Measurements from ENCODE around the gene PDZD4. TPM values are rescaled to one million over a fixed set of nuclear protein-coding genes. Genes with fewer than 3 reads are reported as not detected.

The PDZD4 gene
- total and polyA plus RNA-seq, 2 of the 4 experiments (the other 2 are of a cell fraction): under 0.01 to 0.38 TPM

DNA sequence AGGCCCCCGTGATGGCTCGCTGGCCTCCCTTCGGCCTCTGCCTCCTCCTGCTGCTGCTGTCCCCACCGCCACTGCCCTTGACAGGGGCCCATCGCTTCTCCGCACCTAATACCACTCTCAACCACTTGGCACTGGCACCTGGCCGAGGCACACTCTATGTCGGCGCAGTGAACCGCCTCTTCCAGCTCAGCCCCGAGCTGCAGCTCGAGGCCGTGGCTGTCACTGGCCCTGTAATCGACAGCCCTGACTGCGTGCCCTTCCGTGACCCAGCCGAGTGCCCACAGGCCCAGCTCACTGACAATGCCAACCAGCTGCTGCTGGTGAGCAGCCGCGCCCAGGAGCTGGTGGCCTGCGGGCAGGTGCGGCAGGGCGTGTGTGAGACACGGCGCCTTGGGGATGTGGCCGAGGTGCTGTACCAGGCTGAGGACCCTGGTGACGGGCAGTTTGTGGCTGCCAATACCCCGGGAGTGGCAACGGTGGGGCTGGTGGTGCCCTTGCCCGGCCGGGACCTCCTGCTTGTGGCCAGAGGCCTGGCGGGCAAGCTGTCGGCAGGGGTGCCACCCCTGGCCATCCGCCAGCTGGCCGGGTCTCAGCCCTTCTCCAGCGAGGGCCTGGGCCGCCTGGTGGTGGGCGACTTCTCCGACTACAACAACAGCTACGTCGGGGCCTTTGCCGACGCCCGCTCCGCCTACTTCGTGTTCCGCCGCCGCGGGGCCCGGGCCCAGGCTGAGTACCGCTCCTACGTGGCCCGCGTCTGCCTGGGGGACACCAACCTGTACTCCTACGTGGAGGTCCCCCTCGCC is 63.3 kb downstream of the PDZD4 start:
- Histone ChIP-seq H4K20me1 (ENCODE audit: insufficient read depth, low read length) (no peaks in the 10 kb centered on the region; the same call in 1 of the 2 replicates), H3K4me1 (ENCODE audit: control insufficient read depth, insufficient read depth, low read length) (peaks cover 17% of the 10 kb centered on the region), H3K4me3 (ENCODE audit: insufficient read depth, low read depth, low read length) (no peak overlapping the region), H3K18ac (ENCODE audit: low read depth, low read length) (no peak overlapping the region), H2BK120ac (ENCODE audit: low read depth, low read length) (peak overlapping the region; percentile 49; the same call in 1 of the 2 replicates), H2BK15ac (ENCODE audit: low read depth, low read length) (peak overlapping the region; percentile 1; the same call in 1 of the 3 replicates), H2AK5ac (ENCODE audit: low read depth, low read length) (peak overlapping the region; percentile 57), H3K9me3 (ENCODE audit: control insufficient read depth, insufficient read depth, low read length) (no peaks in the 10 kb centered on the region; the same call in 1 of the 2 replicates), H3K9me1 (ENCODE audit: insufficient read depth, low read length) (no peaks in the 10 kb centered on the region), H4K8ac (ENCODE audit: low read depth in 2 of 2, low read length in 2 of 2) (peak overlapping the region in 1 of 2 experiments; percentile 62; a peak in 1 of 4 replicates), H3K14ac (replicated peaks; ENCODE audit: low read depth, low read length) (no peak overlapping the region), H4K5ac (ENCODE audit: low read depth, low read length) (no peak overlapping the region; the same call in 1 of the 2 replicates), H2AK9ac (replicated peaks; ENCODE audit: low read depth, low read length, poor library complexity) (peak overlapping the region; percentile 96), H3K27me3 (ENCODE audit: control insufficient read depth, insufficient read depth, low read length) (no peaks in the 10 kb centered on the region), H3K79me1 (ENCODE audit: low read depth in 1 of 2, low read length in 2 of 2) (peaks cover 0 to 17% of the 10 kb centered on the region in 2 experiments; a peak in 2 of 4 replicates), H2AFZ (replicated peaks; ENCODE audit: low read length, poor library complexity) (peak overlapping the region; percentile 89), H3K56ac (ENCODE audit: extremely low read depth, insufficient read depth, low read length) (no peak overlapping the region), H3K9ac (ENCODE audit: low read depth, low read length) (peak overlapping the region; percentile 11), H3K4ac (ENCODE audit: low read depth, low read length) (peak overlapping the region; percentile 85), H3K4me2 (ENCODE audit: low read depth, low read length) (no peak overlapping the region), H2BK5ac (ENCODE audit: low read depth, low read length, poor library complexity, severe bottlenecking) (peak overlapping the region; percentile 46), H4K91ac (ENCODE audit: insufficient read depth, low read depth, low read length) (peak overlapping the region; percentile 78; the same call in 1 of the 2 replicates), H3K27ac (ENCODE audit: insufficient read depth, low read length) (peak overlapping the region; percentile 94), H3K36me3 (ENCODE audit: control insufficient read depth, insufficient read depth, low read length) (no peaks in the 10 kb centered on the region; the same call in 1 of the 2 replicates), H2BK20ac (ENCODE audit: low read depth, low read length) (no peak overlapping the region), H3K23ac (ENCODE audit: low read depth, low read length) (no peak overlapping the region)
- intact Hi-C loops (cut with micrococcal nuclease): loop anchor here (1.0 kb wide), 1 partner anchor 28 kb away; no protein-coding TSS in a partner anchor
- no TSS peak for BruUV-seq (replicated peaks)
- dilution Hi-C loops (cut with HindIII; ENCODE audit: low sequenced_read_pairs, unreplicated experiment): no loop called here
- POLR2A ChIA-PET (ENCODE audit: unreplicated experiment): no interaction called here
- 85% methylated on average over 36 of the region's 56 CpGs; no CpG with 5 or more reads in 1 of the 2 experiments for WGBS, 2 experiments (ENCODE audit: extremely low coverage in 2 of 2, insufficient read length in 1 of 2)
- CTCF ChIA-PET: no interaction called here
- TF ChIP-seq, protein P1, sequence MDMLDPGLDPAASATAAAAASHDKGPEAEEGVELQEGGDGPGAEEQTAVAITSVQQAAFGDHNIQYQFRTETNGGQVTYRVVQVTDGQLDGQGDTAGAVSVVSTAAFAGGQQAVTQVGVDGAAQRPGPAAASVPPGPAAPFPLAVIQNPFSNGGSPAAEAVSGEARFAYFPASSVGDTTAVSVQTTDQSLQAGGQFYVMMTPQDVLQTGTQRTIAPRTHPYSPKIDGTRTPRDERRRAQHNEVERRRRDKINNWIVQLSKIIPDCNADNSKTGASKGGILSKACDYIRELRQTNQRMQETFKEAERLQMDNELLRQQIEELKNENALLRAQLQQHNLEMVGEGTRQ (IDR thresholded peaks at IDR 0.05; ENCODE audit: low read depth, low read length): no peak
- no peak for TF ChIP-seq CTCF (conservative IDR thresholded peaks at IDR 0.05; ENCODE audit: low read depth, low read length)
- no peak for TF ChIP-seq ELK1 (IDR thresholded peaks at IDR 0.05; ENCODE audit: borderline replicate concordance, low read depth, low read length)
- TF ChIP-seq RFX5 (IDR thresholded peaks at IDR 0.05; ENCODE audit: low read depth, low read length): no peak
- TF ChIP-seq SMC3 (IDR thresholded peaks at IDR 0.05; ENCODE audit: low read depth, low read length): no peak
- TF ChIP-seq NFE2L2 (IDR thresholded peaks at IDR 0.05; ENCODE audit: low read depth, low read length): no peak
- no peak for TF ChIP-seq POLR2A (IDR thresholded peaks at IDR 0.05; ENCODE audit: low read depth, low read length)
- ATAC-seq (ENCODE audit: low read depth) (no peak), DNase-seq (no peak)
- in situ Hi-C loops (cut with MboI; ENCODE audit: low sequenced_read_pairs): loop anchor here (10.0 kb wide), 1 partner anchor 198 kb away; no protein-coding TSS in a partner anchor

Data from IMR-90 (cell line).